ENCODE data around the gene SCCPDH.

Gene SCCPDH

GRCh38 chr1:246750752-246751151 lies 26.5 kb downstream of the SCCPDH start:
- DNase-seq (ENCODE audit: low spot score), result no peak

- DNase-seq (ENCODE audit: low spot score), result peak; percentile 61
These were observed 29.7 kb downstream of the SCCPDH start for GRCh38 chr1:246753670-246754535.

GRCh38 chr1:246755419-246755818 lies 31.2 kb downstream of the SCCPDH start:
- DNase-seq (ENCODE audit: low spot score), result no peak

- no peak for DNase-seq (ENCODE audit: low spot score)
These were observed 36.5 kb downstream of the SCCPDH start for GRCh38 chr1:246760422-246761347.

- DNase-seq (ENCODE audit: low spot score), result no peak
These were observed 37.2 kb downstream of the SCCPDH start for GRCh38 chr1:246761396-246761795.

GRCh38 chr1:246765521-246765920 lies 41.3 kb downstream of the SCCPDH start:
- DNase-seq (ENCODE audit: low spot score), result no peak

- DNase-seq (ENCODE audit: low spot score), result no peak
These were observed 44.3 kb downstream of the SCCPDH start for GRCh38 chr1:246768403-246769020.

- DNase-seq (ENCODE audit: low spot score), result no peak
These were observed 45.1 kb downstream of the SCCPDH start for GRCh38 chr1:246769306-246769705.

GRCh38 chr1:246771366-246771765 lies 47.2 kb downstream of the SCCPDH start:
- DNase-seq (ENCODE audit: low spot score), result no peak

- no peak for DNase-seq (ENCODE audit: low spot score)
These were observed 48.5 kb downstream of the SCCPDH start for GRCh38 chr1:246772686-246773085.

GRCh38 chr1:246773213-246773641 lies 49.0 kb downstream of the SCCPDH start:
- DNase-seq (ENCODE audit: low spot score), result no peak

GRCh38 chr1:246775531-246776385 lies 51.5 kb downstream of the SCCPDH start:
- DNase-seq (ENCODE audit: low spot score), result no peak

- DNase-seq (ENCODE audit: low spot score), result no peak
These were observed 52.7 kb downstream of the SCCPDH start for GRCh38 chr1:246776923-246777322.

GRCh38 chr1:246778663-246779062 lies 54.5 kb downstream of the SCCPDH start:
- DNase-seq (ENCODE audit: low spot score), result no peak

GRCh38 chr1:246779561-246780175 lies 55.5 kb downstream of the SCCPDH start:
- DNase-seq (ENCODE audit: low spot score), result no peak

GRCh38 chr1:246780264-246780663 lies 56.1 kb downstream of the SCCPDH start:
- no peak for DNase-seq (ENCODE audit: low spot score)

- DNase-seq (ENCODE audit: low spot score), result no peak
These were observed 57.0 kb downstream of the SCCPDH start for GRCh38 chr1:246781212-246781611.

GRCh38 chr1:246782120-246782900 lies 58.1 kb downstream of the SCCPDH start:
- DNase-seq (ENCODE audit: low spot score), result no peak

- no peak for DNase-seq (ENCODE audit: low spot score)
These were observed 60.6 kb downstream of the SCCPDH start for GRCh38 chr1:246784621-246785493.

All from activated CD4-positive, alpha-beta T cell treated with anti-CD3 and anti-CD28 coated beads, Interleukin-2, Interleukin-4, amounts not matched to agents 100 ng/mL and 50 ng/mL, durations not matched to agents 16 hours and 8 hours (primary cell).